H1 (cell line): ENCODE results near the gene PCDHGB7. TPM values are rescaled to one million over a fixed set of nuclear protein-coding genes. Genes with fewer than 3 reads are reported as not detected.

Experiments
- GABPA ChIP-seq: IDR thresholded peaks from 2 replicates; pipeline ENCODE4 v1.6.1; 2011; ENCODE audit warnings: mild to moderate bottlenecking, low read length, moderate library complexity, borderline replicate concordance; ENCODE audit not compliant: insufficient read depth
- JUND ChIP-seq: IDR thresholded peaks from 2 replicates; pipeline ENCODE4 v1.6.1; 2011; ENCODE audit warnings: mild to moderate bottlenecking, improper control_type of control experiment, low read length
- KDM1A ChIP-seq: fragments of 200-600, 300-600 bp; sonication (generic); IDR thresholded peaks from 2 replicates; pipeline ENCODE4 v1.7.1; 2016; ENCODE audit warnings: mild to moderate bottlenecking, low read length, borderline replicate concordance
- POU5F1 ChIP-seq: IDR thresholded peaks from 2 replicates; pipeline ENCODE4 v1.6.1; 2011; ENCODE audit warnings: low read depth, mild to moderate bottlenecking, low read length, moderate library complexity
- RAD21 ChIP-seq, 2 experiments: IDR thresholded peaks in 1 of 2; conservative IDR thresholded peaks in 1 of 2; 2 replicates each; pipeline ENCODE4 v1.6.1; 2011; ENCODE audit warnings: low read depth in 2 of 2, low read length in 2 of 2, improper control_type of control experiment in 1 of 2, inconsistent platforms in 1 of 2, mild to moderate bottlenecking in 1 of 2, moderate library complexity in 1 of 2
- SRF ChIP-seq: IDR thresholded peaks from 2 replicates; pipeline ENCODE4 v1.6.1; 2011; ENCODE audit warnings: mild to moderate bottlenecking, low read depth, low read length, moderate library complexity
- TAF7 ChIP-seq: optimal IDR thresholded peaks from 2 replicates; pipeline ENCODE3; 2011; ENCODE audit warnings: low read depth, mild to moderate bottlenecking, inconsistent platforms, low read length, moderate library complexity, borderline replicate concordance
- polyA plus RNA-seq, 7 experiments: library from polyadenylated mRNA; depleted of rRNA in 3 of 7; stranded (reverse) in 5 of 7; unstranded in 2 of 7; fragments of >200 nt in 5 of 7; fragments of 200-250 nt in 2 of 7; gene quantifications; 1 replicate in 5 of 7; 2 replicates in 1 of 7; 4 replicates in 1 of 7; pipeline versions ENCODE4 v1.2.1 to v1.2.3, GENCODE V29; 2011 to 2013; ENCODE audit warnings: missing spikeins in 2 of 7, mixed read lengths in 2 of 7
- total RNA-seq: library from RNA; stranded (reverse); fragmentation: NEBNext Ultra II Directional; extraction: Animal tissue kit (Norgen Biotek cat#: 25700); gene quantifications from 2 replicates; pipeline ENCODE4 v1.2.1, GENCODE V29; 2021
- TF ChIP-seq, protein P1 (sequence below): IDR thresholded peaks from 2 replicates; pipeline ENCODE4 v1.6.1; 2012; ENCODE audit warnings: inconsistent platforms
- TF ChIP-seq, protein P2 (sequence below): IDR thresholded peaks from 2 replicates; pipeline ENCODE4 v1.6.1; 2012; ENCODE audit warnings: inconsistent platforms

PCDHGB7 gene
- total and polyA plus RNA-seq, 2 of the 8 experiments (the other 6 are each of a cell fraction or from before 2014, with no cell fraction given), result 4.1 to 9.5 TPM

DNA sequence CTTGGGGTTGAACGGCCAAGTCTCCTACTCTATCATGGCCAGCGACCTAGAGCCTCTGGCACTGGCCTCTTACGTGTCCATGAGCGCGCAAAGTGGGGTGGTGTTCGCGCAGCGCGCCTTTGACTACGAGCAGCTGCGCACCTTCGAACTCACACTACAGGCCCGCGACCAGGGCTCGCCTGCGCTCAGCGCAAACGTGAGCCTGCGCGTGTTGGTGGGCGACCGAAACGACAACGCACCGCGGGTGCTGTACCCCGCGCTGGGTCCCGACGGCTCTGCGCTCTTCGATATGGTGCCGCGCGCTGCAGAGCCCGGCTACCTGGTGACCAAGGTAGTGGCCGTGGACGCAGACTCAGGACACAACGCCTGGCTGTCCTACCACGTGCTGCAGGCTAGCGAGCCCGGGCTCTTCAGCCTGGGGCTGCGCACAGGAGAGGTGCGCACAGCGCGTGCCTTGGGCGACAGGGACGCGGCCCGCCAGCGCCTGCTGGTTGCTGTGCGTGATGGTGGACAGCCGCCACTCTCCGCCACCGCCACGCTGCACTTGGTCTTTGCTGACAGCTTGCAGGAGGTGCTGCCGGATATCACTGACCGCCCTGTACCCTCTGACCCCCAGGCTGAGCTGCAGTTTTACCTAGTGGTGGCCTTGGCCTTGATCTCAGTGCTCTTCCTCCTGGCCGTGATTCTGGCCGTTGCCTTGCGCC, 17.8 kb upstream of the PCDHGB7 start (continued):
- TF ChIP-seq GABPA (no peak), SRF (no peak), JUND (no peak), TAF7 (no peak), POU5F1 (no peak), RAD21 (IDR thresholded peaks at IDR 0.05 in 1 of 2, conservative IDR thresholded peaks at IDR 0.05 in 1 of 2; ENCODE audit: low read depth in 2 of 2, low read length in 2 of 2) (no peak), KDM1A (no peak)
- TF ChIP-seq, protein P1, sequence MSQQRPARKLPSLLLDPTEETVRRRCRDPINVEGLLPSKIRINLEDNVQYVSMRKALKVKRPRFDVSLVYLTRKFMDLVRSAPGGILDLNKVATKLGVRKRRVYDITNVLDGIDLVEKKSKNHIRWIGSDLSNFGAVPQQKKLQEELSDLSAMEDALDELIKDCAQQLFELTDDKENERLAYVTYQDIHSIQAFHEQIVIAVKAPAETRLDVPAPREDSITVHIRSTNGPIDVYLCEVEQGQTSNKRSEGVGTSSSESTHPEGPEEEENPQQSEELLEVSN, result no peak
- TF ChIP-seq, protein P2, sequence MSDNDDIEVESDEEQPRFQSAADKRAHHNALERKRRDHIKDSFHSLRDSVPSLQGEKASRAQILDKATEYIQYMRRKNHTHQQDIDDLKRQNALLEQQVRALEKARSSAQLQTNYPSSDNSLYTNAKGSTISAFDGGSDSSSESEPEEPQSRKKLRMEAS, result no peak
